ENCODE data around the gene TPP2. TPM values are rescaled to one million over a fixed set of nuclear protein-coding genes. Genes with fewer than 3 reads are reported as not detected.

Gene TPP2
- total RNA-seq, 1 experiment from 2014 or later: 36.7 TPM

DNA sequence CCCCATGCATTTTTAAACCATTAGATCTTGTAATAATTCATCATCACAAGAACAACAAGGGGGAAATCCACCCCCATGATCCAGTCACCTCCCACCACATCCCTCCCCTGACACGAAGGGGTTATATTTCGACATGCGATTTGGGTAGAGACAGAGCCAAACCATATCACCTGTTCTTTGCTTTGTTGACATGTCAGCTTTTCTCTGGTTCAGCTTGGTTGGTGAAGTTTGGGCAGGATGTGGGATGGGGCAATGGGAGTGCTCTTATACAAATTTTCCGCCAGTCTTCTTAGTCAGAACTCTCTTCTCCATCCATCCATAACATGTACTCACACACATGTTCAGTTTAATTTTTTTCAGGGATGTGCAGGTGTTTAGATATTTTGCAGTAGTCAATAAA is 12.9 kb downstream of the TPP2 start:
- DNase-seq (ENCODE audit: low read depth, low spot score) (no peak), ATAC-seq (no peak)
- H4K20me1 ChIP-seq (ENCODE audit: insufficient read depth): peaks cover 4% of the 10 kb centered on the region; the same call in 1 of the 2 replicates
- ChIA-PET POLR2A (no interaction called here), RAD21 (ENCODE audit: low non-redundant PET in 1 of 2, low total read pairs in 2 of 2, uncharacterized antibody in 2 of 2, unreplicated experiment in 2 of 2) (no interaction called here), CTCF (no interaction called here)
- no peak overlapping the region for H3K9ac ChIP-seq (ENCODE audit: low read length)
- no peaks in the 10 kb centered on the region for H3K9me2 ChIP-seq (ENCODE audit: insufficient read depth)
- peaks cover 97% of the 10 kb centered on the region for H3K79me2 ChIP-seq (ENCODE audit: insufficient read depth, low read length)
- H3K36me3 ChIP-seq (ENCODE audit: control insufficient read depth in 1 of 2, insufficient read depth in 2 of 2, low read length in 2 of 2): peaks cover 14% of the 10 kb centered on the region in 2 experiments; a peak in 3 of 4 replicates
- peaks cover 0 to 2% of the 10 kb centered on the region in 2 experiments; a peak in 1 of 4 replicates for H3K4me1 ChIP-seq (ENCODE audit: control insufficient read depth in 1 of 2, insufficient read depth in 2 of 2, low read length in 2 of 2)
- H3K9me3 ChIP-seq (ENCODE audit: control insufficient read depth in 1 of 2, insufficient read depth in 1 of 2, low read depth in 1 of 2, low read length in 2 of 2): no peaks in the 10 kb centered on the region
- H3K4me3 ChIP-seq (replicated peaks in 1 of 2; ENCODE audit: low read depth in 1 of 2, low read length in 2 of 2): no peak overlapping the region
- no peak overlapping the region for H3K27ac ChIP-seq (ENCODE audit: low read depth, low read length)
- no peak overlapping the region for H3K4me2 ChIP-seq (ENCODE audit: low read length)
- no peaks in the 10 kb centered on the region for H3K27me3 ChIP-seq (ENCODE audit: insufficient read depth, low read length)
- intact Hi-C loops (cut with micrococcal nuclease): no loop called here
- H2AFZ ChIP-seq (ENCODE audit: low read depth, low read length, poor library complexity, severe bottlenecking): no peak overlapping the region
- no TSS peak for BruUV-seq (replicated peaks)
- TF ChIP-seq MAX (IDR thresholded peaks at IDR 0.05) (no peak), FOSL1 (IDR thresholded peaks at IDR 0.05; ENCODE audit: low read depth) (no peak), SIN3A (IDR thresholded peaks at IDR 0.05; ENCODE audit: low read depth) (no peak), POLR2A (IDR thresholded peaks at IDR 0.05; ENCODE audit: borderline replicate concordance, extremely low read depth, insufficient read depth, insufficient read length) (no peak), SRF (IDR thresholded peaks at IDR 0.05; ENCODE audit: low read depth) (no peak), ELF1 (IDR thresholded peaks at IDR 0.05; ENCODE audit: borderline replicate concordance, low read depth) (no peak), SP1 (IDR thresholded peaks at IDR 0.05; ENCODE audit: low read depth) (no peak), ZBTB33 (IDR thresholded peaks at IDR 0.05; ENCODE audit: extremely low read depth, insufficient replicate concordance, low read length) (no peak), CBX3 (IDR thresholded peaks at IDR 0.05; ENCODE audit: low read depth) (no peak)
- TF ChIP-seq, protein P1, sequence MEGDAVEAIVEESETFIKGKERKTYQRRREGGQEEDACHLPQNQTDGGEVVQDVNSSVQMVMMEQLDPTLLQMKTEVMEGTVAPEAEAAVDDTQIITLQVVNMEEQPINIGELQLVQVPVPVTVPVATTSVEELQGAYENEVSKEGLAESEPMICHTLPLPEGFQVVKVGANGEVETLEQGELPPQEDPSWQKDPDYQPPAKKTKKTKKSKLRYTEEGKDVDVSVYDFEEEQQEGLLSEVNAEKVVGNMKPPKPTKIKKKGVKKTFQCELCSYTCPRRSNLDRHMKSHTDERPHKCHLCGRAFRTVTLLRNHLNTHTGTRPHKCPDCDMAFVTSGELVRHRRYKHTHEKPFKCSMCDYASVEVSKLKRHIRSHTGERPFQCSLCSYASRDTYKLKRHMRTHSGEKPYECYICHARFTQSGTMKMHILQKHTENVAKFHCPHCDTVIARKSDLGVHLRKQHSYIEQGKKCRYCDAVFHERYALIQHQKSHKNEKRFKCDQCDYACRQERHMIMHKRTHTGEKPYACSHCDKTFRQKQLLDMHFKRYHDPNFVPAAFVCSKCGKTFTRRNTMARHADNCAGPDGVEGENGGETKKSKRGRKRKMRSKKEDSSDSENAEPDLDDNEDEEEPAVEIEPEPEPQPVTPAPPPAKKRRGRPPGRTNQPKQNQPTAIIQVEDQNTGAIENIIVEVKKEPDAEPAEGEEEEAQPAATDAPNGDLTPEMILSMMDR (IDR thresholded peaks at IDR 0.05 in 2 of 3, conservative IDR thresholded peaks at IDR 0.05 in 1 of 3; ENCODE audit: borderline replicate concordance in 1 of 3, insufficient read depth in 1 of 3, low read depth in 2 of 3, low read length in 2 of 3): no peak
- TF ChIP-seq, protein P2, sequence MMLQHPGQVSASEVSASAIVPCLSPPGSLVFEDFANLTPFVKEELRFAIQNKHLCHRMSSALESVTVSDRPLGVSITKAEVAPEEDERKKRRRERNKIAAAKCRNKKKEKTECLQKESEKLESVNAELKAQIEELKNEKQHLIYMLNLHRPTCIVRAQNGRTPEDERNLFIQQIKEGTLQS (IDR thresholded peaks at IDR 0.05): no peak
- TF ChIP-seq, protein P3, sequence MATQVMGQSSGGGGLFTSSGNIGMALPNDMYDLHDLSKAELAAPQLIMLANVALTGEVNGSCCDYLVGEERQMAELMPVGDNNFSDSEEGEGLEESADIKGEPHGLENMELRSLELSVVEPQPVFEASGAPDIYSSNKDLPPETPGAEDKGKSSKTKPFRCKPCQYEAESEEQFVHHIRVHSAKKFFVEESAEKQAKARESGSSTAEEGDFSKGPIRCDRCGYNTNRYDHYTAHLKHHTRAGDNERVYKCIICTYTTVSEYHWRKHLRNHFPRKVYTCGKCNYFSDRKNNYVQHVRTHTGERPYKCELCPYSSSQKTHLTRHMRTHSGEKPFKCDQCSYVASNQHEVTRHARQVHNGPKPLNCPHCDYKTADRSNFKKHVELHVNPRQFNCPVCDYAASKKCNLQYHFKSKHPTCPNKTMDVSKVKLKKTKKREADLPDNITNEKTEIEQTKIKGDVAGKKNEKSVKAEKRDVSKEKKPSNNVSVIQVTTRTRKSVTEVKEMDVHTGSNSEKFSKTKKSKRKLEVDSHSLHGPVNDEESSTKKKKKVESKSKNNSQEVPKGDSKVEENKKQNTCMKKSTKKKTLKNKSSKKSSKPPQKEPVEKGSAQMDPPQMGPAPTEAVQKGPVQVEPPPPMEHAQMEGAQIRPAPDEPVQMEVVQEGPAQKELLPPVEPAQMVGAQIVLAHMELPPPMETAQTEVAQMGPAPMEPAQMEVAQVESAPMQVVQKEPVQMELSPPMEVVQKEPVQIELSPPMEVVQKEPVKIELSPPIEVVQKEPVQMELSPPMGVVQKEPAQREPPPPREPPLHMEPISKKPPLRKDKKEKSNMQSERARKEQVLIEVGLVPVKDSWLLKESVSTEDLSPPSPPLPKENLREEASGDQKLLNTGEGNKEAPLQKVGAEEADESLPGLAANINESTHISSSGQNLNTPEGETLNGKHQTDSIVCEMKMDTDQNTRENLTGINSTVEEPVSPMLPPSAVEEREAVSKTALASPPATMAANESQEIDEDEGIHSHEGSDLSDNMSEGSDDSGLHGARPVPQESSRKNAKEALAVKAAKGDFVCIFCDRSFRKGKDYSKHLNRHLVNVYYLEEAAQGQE (IDR thresholded peaks at IDR 0.05; ENCODE audit: low read depth): no peak
